Left cardiac atrium (tissue), 4 donors: ENCODE results near the gene XDH. TPM values are rescaled to one million over a fixed set of nuclear protein-coding genes. Genes with fewer than 3 reads are reported as not detected.

ENCODE experiments used
- ATAC-seq, 2 donors: fragments of 200-7000 bp; cut with Tn5 transposase; one replicate each; pipeline ENCODE4 v1.9.1; 2020; ENCODE audit warnings: mild to moderate bottlenecking in 2 of 2, moderate library complexity in 2 of 2
- DNase-seq: peaks from one replicate; pipeline ENCODE4 v3.0.0-alpha.2; 2020
- intact Hi-C, 2 donors: fragments of 100-400 bp; cut with DNase I; formaldehyde crosslinking; loops; one replicate each; pipeline versions ENCODE4 v1.14.1 to v1.15.1; 2022 to 2023
- total RNA-seq, 2 donors: library from RNA; stranded (reverse); fragmentation: NEBNext Ultra II Directional; extraction: Animal tissue kit (Norgen Biotek cat#: 25700); gene quantifications; one replicate each; pipeline ENCODE4 v1.2.1, GENCODE V29; 2021
- donor health status: DM: no; HTN: yes; CAD: no.
- donor health status: DM: no; HTN: yes; CAD: no; lungs with severe emphysema.
- donor health status: DM: yes; HTN: yes; CAD: no.
- donor health status: Dilated cardiomyopathy.

The XDH gene
- total RNA-seq, 2 donors from 2014 or later = 0.03 to 0.16 TPM

DNA sequence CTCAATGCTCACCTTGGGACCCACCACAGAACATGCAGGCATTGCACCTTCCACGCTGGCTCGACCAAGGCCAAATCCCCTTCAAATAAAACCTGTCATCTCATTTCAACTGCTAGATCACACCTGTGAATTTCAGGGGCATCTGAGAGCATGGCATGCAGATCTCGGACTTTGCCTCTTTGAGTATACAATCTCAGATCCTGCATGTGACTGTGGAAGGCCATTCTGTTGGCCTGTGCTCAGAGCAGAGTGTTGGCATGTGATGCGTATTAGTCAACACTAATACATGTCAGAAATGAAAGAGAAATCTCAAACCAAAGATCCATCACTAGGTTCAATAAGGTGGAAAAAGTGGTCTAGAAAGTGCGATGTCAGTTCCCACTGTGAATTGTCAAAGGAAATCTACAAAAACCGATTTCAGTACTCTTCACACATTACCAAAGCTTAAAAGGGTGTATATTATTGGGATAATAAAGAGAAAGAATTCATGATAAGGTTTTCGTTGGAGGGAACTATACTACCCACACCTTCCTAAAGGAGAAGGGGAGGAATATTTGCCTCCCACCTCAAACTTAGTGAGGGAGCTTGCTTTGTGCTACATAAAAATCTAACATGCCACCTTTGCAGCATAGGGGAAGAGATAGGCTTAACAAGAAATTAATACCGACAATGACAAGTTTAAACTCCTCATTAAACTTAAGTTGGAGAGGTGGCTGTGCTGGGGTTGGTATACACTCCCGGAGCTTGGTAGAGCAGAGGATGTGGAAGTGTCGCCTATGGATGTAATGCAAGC lies 7.8 kb downstream of the XDH start:
- DNase-seq (no peak), ATAC-seq (no peak)
- intact Hi-C loops = no loop called here

DNA sequence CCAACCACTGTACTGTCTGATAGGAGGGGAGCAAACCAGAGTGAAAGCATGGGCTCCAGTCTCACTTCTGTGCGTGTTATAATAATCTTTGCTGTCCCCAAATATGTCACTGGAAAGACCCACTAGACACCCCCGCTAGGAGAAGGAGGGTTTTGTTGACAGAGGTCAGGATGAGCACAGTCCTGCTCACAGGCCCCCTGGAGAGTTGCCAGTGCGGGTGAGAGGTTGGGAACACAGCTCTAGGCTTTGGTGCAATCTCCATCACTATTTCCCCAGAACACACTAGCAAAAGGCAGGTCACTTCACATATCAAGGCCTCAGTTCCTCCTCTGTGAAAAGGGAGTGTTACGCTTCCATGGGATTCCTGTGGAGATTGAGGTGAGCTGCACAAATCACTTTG lies 9.7 kb downstream of the XDH start:
- no peak for ATAC-seq
- intact Hi-C loops = no loop called here
- no peak for DNase-seq

DNA sequence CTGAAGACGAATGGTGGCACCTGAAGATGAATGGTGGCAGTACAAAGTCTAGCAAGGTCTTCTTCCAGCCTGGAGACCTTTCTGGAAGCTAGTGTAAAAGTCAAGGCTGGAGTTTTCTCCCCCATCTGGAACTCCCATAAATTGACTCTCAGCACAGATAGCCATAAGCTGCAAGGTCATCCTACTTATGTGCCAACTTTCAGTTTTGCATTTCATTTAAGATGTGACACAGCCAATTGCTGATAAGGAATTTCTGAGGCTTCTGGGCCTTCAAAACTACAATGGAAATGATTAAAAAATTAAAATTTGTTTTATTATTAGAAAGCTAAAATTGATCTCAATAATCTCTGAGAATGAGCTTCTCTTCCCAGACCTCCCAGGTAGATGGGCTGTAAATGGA lies 10.2 kb downstream of the XDH start:
- no peak for ATAC-seq
- intact Hi-C loops = no loop called here
- no peak for DNase-seq

DNA sequence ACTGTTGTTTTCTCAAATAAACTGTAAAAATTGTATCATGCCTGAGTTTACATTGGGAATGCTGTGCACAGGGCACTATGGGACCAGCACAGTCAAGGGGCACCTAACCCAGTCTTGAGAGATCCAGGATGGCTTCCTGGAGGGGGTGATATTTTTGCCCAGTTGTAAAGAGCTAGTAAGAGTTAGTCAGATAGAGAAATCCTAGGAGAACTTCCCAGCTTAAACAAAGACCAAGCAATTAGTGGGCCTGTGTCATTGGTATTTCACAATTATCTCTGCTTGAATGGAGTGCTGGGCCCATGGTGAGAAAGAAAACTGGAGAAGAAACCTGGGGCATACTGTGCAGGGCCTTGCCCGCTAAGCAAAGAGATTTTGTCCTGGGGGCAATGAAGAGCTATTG lies 12.2 kb downstream of the XDH start:
- intact Hi-C loops = no loop called here
- no peak for DNase-seq
- no peak for ATAC-seq

DNA sequence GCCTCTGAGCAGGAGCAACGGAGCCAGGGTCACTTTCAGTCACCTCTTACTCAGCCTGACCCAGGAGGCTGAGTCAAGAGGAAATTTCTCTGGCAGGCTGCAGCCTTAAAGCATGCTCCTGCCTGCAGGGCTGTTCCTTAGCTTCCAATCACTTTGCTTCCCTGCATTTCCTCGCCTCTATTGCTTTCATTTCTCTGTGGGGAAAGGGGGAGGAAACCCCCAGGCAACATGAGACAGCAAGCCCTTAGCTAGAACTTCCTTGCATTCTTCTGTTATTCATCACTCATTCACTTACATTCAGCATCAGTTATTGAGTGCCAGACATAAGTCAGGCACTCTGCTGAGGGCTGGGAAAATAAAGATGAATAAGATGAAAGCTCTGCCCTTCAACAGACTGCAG lies 13.0 kb downstream of the XDH start:
- DNase-seq (no peak), ATAC-seq (no peak)
- intact Hi-C loops = no loop called here

DNA sequence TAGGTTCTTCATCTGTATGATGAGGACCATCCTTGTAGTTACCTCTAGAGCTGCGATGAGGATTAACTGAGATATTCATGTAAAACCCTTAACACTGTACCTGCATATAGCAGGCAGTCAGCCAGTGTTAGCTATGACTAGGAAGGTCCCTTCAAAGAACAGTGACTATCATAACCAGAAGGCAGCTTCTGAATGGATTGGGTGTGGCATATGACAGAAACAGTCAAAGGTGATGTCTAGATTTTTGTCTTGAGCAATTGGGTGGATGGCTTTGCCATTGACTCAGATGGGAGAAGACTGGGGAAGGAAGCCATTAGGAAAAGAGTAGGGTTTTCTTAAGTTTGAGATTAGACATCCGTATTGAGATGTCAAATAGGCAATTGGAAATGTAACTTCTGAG lies 15.7 kb downstream of the XDH start:
- DNase-seq (no peak), ATAC-seq (no peak)
- intact Hi-C loops = no loop called here

- ATAC-seq (peak in 1 of 2 donors; percentile 35), DNase-seq (no peak)
- intact Hi-C loops = no loop called here
These were observed 17.4 kb downstream of the XDH start for GRCh38 chr2:31397094-31397493.

DNA sequence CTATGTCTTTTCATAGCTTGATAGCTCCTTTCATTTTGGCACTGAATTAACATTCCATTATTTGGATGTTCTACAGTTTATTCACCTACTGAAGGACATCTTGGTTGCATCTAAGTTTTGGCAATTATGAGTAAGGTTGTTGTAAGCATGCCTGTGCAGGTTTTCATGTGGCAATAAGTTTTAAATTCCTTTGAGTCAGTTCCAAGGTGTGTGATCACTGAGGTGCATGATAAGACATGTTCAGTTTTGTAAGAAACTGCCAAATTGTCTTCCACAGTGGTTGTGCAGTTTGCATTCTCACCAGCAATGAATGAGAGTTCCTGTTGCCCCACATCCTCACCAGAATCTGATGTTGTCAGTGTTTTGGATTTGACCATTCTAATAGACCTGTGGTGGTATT lies 24.2 kb downstream of the XDH start:
- intact Hi-C loops = no loop called here
- ATAC-seq (no peak), DNase-seq (no peak)

- ATAC-seq (no peak), DNase-seq (no peak)
- intact Hi-C loops = no loop called here
These were observed 25.8 kb downstream of the XDH start for GRCh38 chr2:31388736-31389135.

- ATAC-seq = no peak
- DNase-seq = no peak
- intact Hi-C loops = no loop called here
These were observed 26.7 kb downstream of the XDH start for GRCh38 chr2:31387850-31388249.

GRCh38 chr2:31386648-31387047 lies 27.9 kb downstream of the XDH start:
- no peak for ATAC-seq
- intact Hi-C loops = no loop called here
- DNase-seq = no peak

DNA sequence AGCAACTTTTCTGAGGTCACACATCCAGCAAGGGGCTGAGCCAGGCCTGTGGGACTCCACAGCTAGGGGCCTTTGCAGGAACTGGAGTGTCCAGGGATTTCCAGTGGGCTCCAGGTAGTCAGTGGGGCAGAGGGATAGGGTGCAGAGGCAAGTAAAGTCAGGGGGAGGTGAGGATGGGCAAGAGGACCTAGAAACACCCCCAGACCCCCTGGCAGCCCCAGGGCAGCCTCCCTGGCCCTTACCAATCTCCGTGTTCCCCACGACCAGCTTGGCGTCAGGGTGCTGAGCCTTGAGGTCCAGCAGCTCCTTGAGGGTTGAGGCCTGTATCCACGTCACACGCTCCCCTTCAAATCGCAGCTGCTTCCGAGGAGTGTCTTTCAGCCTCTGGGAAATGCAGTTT lies 28.4 kb downstream of the XDH start:
- intact Hi-C loops = no loop called here
- DNase-seq (no peak), ATAC-seq (no peak)

GRCh38 chr2:31384771-31385276 lies 29.7 kb downstream of the XDH start:
- no peak for DNase-seq
- intact Hi-C loops = no loop called here
- no peak for ATAC-seq

DNA sequence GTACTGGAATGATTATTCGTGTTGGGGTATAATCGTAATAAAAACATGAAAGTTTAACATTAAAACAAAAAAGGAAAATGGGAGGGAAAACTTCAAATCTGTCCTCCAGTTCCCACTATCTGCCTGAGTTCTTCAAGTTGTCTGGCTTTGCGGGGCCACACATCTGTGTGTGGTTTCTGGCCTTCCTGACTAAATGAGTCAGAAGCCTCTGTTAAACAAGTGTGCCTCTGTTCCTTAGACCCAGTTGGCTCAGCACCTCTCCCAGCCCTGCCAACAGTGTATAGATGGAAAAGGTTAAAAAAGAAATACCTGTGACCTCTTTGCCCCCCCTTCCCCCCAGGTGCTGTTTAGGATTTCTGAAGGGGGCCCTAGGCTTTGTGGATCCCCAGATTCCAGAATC lies 30.2 kb downstream of the XDH start:
- DNase-seq (no peak), ATAC-seq (peak in 1 of 2 donors; percentile 71)
- intact Hi-C loops = no loop called here

DNA sequence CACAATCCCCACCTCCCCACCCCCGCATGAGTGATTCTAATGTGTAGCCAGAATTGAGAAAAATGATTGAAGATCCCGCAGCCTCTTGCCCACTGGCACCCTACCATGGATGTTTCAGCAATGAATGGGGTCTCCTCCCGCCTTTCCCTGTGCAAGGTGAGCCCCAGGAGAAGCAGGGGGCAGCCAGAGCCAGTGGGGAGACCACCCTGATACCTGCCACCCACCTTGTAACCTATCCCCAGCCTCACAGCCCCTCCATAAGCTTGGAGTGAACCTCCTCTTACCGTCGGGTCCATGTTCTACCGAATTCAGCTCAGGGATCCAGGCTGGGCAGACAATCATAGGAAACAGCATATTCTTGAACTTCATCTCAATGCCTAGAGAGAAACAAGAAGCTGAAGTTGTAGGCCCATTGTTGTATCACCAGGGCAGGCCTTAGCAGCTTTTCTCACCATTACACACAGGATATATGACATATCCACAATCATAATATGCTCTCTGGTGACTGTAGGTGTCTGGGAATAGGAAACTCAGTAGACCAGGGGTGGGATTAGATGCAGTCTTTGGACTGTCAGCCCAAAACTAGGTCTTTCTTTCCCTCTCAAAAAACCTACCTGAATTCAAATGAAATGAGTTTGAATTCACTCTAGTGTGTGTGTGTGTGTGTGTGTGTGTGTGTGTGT lies 30.9 kb downstream of the XDH start:
- no peak for DNase-seq
- intact Hi-C loops = no loop called here
- ATAC-seq = no peak

GRCh38 chr2:31382452-31383120 lies 32.0 kb downstream of the XDH start:
- ATAC-seq = no peak

DNA sequence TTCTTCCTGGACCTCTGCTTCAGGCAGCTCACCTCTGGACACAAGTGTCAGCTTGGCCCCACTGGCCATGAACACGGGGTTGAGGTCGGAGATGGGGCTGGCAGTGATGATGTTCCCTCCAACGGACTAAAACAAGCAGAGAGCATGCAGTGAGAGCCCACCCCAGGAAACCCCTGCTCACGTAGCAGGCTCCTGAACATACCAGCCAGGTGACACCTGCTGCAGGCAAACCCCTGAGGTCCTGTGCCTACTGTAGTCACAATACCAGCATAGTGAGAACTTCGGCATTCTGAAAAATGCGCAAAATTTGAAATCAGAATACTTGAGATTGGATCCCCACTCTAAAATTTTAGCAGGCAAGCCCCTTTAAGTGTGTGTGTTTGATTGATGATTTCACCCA lies 32.9 kb downstream of the XDH start:
- intact Hi-C loops = no loop called here
- ATAC-seq (no peak), DNase-seq (no peak)

More at GRCh38 chr2:31382452-31383120, 32.0 kb downstream of the XDH start:
- DNase-seq = no peak
- intact Hi-C loops = no loop called here

DNA sequence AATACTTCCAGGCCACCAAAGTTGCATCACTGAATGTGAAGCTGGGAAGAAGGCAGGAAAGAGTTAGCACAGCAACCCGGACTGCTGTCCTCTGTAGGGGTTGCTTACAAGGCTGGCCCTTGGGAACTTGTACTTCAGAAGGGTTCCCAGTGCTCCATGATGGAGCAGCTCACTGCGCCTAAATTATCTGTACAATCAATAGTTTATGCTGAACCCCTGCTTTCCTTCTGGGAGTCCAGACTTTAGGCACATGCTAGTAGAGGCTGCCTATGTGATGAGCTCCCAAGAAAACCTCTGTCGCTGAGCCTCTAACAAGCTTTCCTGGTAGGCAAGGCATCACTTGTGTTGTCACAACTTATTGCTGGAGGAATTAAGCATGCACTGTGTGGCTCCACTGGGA lies 34.3 kb downstream of the XDH start:
- intact Hi-C loops = no loop called here
- DNase-seq (no peak), ATAC-seq (no peak)

- intact Hi-C loops = no loop called here
- ATAC-seq = no peak
- DNase-seq = no peak
These were observed 34.8 kb downstream of the XDH start for GRCh38 chr2:31379747-31380146.

DNA sequence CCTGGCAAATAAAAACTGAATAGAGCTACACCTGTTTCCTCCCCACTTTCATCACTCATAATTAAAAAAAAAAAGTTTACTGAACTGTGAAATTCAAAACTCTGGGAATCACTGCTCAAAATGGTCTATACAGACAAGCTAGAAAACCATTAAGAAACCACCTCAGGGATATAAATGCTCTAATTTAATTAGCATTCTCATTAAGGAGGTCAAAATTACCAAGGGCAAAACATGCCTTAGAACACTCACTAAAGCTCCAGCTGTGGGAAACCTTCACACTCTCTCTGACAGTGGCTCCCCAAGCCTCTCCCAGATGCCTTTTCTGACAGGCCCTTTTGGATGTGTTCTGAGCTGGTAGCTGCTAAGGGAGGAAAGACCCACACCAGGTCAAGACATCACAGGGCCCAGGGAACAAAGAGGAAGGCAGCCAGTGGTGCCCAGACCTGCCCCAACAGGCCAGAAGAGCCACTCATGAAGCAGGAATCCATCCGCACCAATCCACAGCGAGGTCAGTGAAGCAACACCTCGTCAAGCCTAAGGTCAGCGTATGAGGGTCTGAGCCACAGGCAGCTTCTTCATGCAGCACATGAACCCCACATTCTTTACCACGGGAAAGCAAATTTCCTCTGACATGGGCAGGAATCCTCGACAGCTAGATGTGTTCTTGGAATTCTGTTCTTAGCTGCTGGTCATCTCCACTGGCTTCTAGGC lies 35.6 kb downstream of the XDH start:
- intact Hi-C loops = no loop called here
- DNase-seq (no peak), ATAC-seq (no peak)
